Heart right ventricle (tissue), 16 donors: ENCODE data around the gene SLC45A2. TPM values are rescaled to one million over a fixed set of nuclear protein-coding genes. Genes with fewer than 3 reads are reported as not detected.

ENCODE experiments used
- ATAC-seq, 8 donors: fragments of 200-7000 bp; cut with Tn5 transposase; one replicate each; pipeline ENCODE4 v1.9.1; 2020; ENCODE audit warnings: mild to moderate bottlenecking in 8 of 8, moderate library complexity in 8 of 8, moderate number of reproducible peaks in 1 of 8
- DNase-seq, 2 donors: peaks; one replicate each; pipeline ENCODE4 v3.0.0-alpha.2; 2020
- H3K27ac ChIP-seq, 10 donors: fragments of 200-600 bp; sonication (generic) in 2 of 10; one replicate each; pipeline versions ENCODE4 v1.5.0 to v1.8.0; 2020 to 2022; ENCODE audit warnings: mild to moderate bottlenecking in 3 of 10
- H3K27me3 ChIP-seq, 7 donors: fragments of 200-600 bp; one replicate each; pipeline ENCODE4 v1.8.0; 2021 to 2022; ENCODE audit warnings: mild to moderate bottlenecking in 2 of 7
- H3K36me3 ChIP-seq, 9 donors: fragments of 200-600 bp; sonication (generic) in 1 of 9; one replicate each; pipeline versions ENCODE4 v1.5.0 to v1.8.0; 2020 to 2022; ENCODE audit warnings: mild to moderate bottlenecking in 2 of 9
- H3K4me1 ChIP-seq, 9 donors: fragments of 200-600 bp; sonication (generic) in 1 of 9; one replicate each; pipeline versions ENCODE4 v1.5.0 to v1.8.0; 2020 to 2022; ENCODE audit warnings: mild to moderate bottlenecking in 4 of 9
- H3K4me3 ChIP-seq, 10 donors: fragments of 200-600 bp; sonication (generic) in 2 of 10; one replicate each; pipeline versions ENCODE4 v1.5.0 to v1.8.0; 2020 to 2022; ENCODE audit warnings: mild to moderate bottlenecking in 7 of 10, moderate library complexity in 2 of 10
- H3K9me3 ChIP-seq, 11 donors: fragments of 200-600 bp in 10 of 11; sonication (generic) in 2 of 11; one replicate each; pipeline versions ENCODE4 v1.5.0 to v1.8.0; 2013 to 2022; ENCODE audit warnings: mild to moderate bottlenecking in 2 of 11, control low read depth in 1 of 11, moderate library complexity in 1 of 11
- CTCF ChIP-seq, 9 donors: fragments of 200-600 bp; sonication (generic) in 2 of 9; IDR thresholded peaks; one replicate each; pipeline versions ENCODE4 v1.5.0 to v1.8.0; 2021 to 2022; ENCODE audit warnings: antibody characterized with exemption in 9 of 9, mild to moderate bottlenecking in 5 of 9, moderate library complexity in 1 of 9
- WGBS, 2 donors: extraction: QIAGEN DNeasy Blood & Tissue Kit; methylation state at CpG; one replicate each; pipeline ENCODE4 v1.1.7; 2013; ENCODE audit warnings: inconsistent platforms in 1 of 2; 5-methylcytosine and 5-hydroxymethylcytosine counted together
- intact Hi-C, 10 donors: fragments of 100-400 bp; cut with DNase I; formaldehyde crosslinking; loops; one replicate each; pipeline versions ENCODE4 v1.11.1 to v1.14.2; 2022
- polyA plus RNA-seq, 2 donors: library from polyadenylated mRNA; stranded (reverse); fragments of 200-250 nt; gene quantifications; one replicate each; pipeline ENCODE4 v1.2.3, GENCODE V29; 2013
- total RNA-seq, 10 donors: library from RNA; stranded (reverse); fragmentation: NEBNext Ultra II Directional in 3 of 10; extraction: Animal tissue kit (Norgen Biotek cat#: 25700) in 3 of 10; gene quantifications; one replicate each; pipeline versions ENCODE4 v1.2.1 to v1.2.4, GENCODE V29; 2021 to 2023
- donor health status: Arrhythmogenic right ventricular cardiomyopathy.
- donor health status: ischemic (EF 13 %, LVEDD 7.1; RV severe dilation, severe dysfunction).
- donor health status: healthy with polysubstance abuse.
- donor health status: DM: no; HTN: yes; CAD: no.
- donor health status: DM: no; HTN: no; CAD: no.
- donor health status: ischemic (EF 25% LVEDD 6.9; RV normal size, moderate dysfunction).
- donor health status: ischemic (EF 25% LVEDD 5.7; RV mildly dilated, moderate dysfunction).
- donor health status: healthy.
- donor health status: DM: yes; HTN: yes; CAD: no.
- donor health status: Ischemic cardiomyopathy.
- donor health status: ischemic (EF 35%, LVEDD 5.7; RV mildly dilated, moderate dysfunction).
- donor health status: nonischemic (EF 11% LVEDD 7.7; RV severe dilation, severe dysfunction).
- donor health status: DM: yes; HTN: yes; CAD: no.
- donor health status: PGD.
- donor health status: ischemic (EF 29% LVEDD 5.4; RV normal size, mild dysfunction).
- donor health status: nonischemic (EF 23%, LVEDD 6.1; RV moderate dilation, normal function).

SLC45A2 gene
- total and polyA plus RNA-seq, 12 donors: 0.09 to 0.15 (median 0.11) TPM; not detected in 9

- DNase-seq (peak in 1 of 2 donors; percentile 8), ATAC-seq (no peak)
- WGBS, 2 donors: 21 to 27% methylated on average over 54 of the region's 54 CpGs
- Histone ChIP-seq H3K36me3 (no peaks in the 10 kb centered on the region), H3K27me3 (peaks cover 0 to 79% (median 67%) of the 10 kb centered on the region in 7 donors), H3K4me1 (peaks cover 0 to 19% (median 15%) of the 10 kb centered on the region in 9 donors), H3K9me3 (no peaks in the 10 kb centered on the region), H3K27ac (no peak overlapping the region), H3K4me3 (peak overlapping the region in 9 of 10 donors; percentile 5 to 54 (median 42))
- intact Hi-C loops: loop anchor here in 4 of 10 donors (10.0 kb wide), 2 partner anchors 472 to 502 kb away; no protein-coding TSS in a partner anchor
- TF ChIP-seq CTCF (IDR thresholded peaks at IDR 0.05): no peak
These were observed 47.3 kb downstream of the SLC45A2 start for GRCh38 chr5:33937017-33937706.

GRCh38 chr5:33936381-33937016 is 48.0 kb downstream of the SLC45A2 start, which contains the start of gene RXFP3:
RXFP3 (plus strand) TSS chr5:33936386; CDS start chr5:33936741, 355 bp downstream.
- intact Hi-C loops: loop anchor here in 4 of 10 donors (10.0 kb wide), 2 partner anchors 472 to 502 kb away; no protein-coding TSS in a partner anchor
- Histone ChIP-seq H3K27ac (no peak within 1 kb of the TSS), H3K36me3 (no peaks in the 10 kb centered on the region), H3K4me1 (peaks cover 0 to 19% (median 15%) of the 10 kb centered on the region in 9 donors), H3K27me3 (peaks cover 0 to 72% (median 64%) of the 10 kb centered on the region in 7 donors), H3K9me3 (no peaks in the 10 kb centered on the region), H3K4me3 (peak within 1 kb of the TSS; percentile 5 to 54 (median 42))
- TF ChIP-seq CTCF (IDR thresholded peaks at IDR 0.05): no peak
- peak in 1 of 2 donors; percentile 19 for DNase-seq
- WGBS, 2 donors: 4 to 6% methylated on average over 45 of the region's 45 CpGs
- ATAC-seq: peak in 7 of 8 donors; percentile 16 to 65 (median 53)

GRCh38 chr5:33936004-33936380 is 48.5 kb downstream of the SLC45A2 start:
- no peak overlapping the region for H3K27ac ChIP-seq
- peak overlapping the region; percentile 5 to 54 (median 42) for H3K4me3 ChIP-seq
- peaks cover 0 to 67% (median 59%) of the 10 kb centered on the region in 7 donors for H3K27me3 ChIP-seq
- peak; percentile 84 to 95 (median 89) for ATAC-seq
- DNase-seq: peak; percentile 48 to 68
- peak in 6 of 9 donors; percentile 18 to 37 (median 26) for TF ChIP-seq CTCF (IDR thresholded peaks at IDR 0.05)
- H3K9me3 ChIP-seq: no peaks in the 10 kb centered on the region
- no peaks in the 10 kb centered on the region for H3K36me3 ChIP-seq
- peaks cover 0 to 19% (median 15%) of the 10 kb centered on the region in 9 donors for H3K4me1 ChIP-seq
- 1 to 2% methylated on average over 30 of the region's 30 CpGs for WGBS, 2 donors
- intact Hi-C loops: loop anchor here in 4 of 10 donors (10.0 kb wide), 2 partner anchors 471 to 501 kb away; no protein-coding TSS in a partner anchor

GRCh38 chr5:33934176-33934575 is 50.3 kb downstream of the SLC45A2 start:
- H3K27ac ChIP-seq: no peak overlapping the region
- TF ChIP-seq CTCF (IDR thresholded peaks at IDR 0.05): no peak
- no peaks in the 10 kb centered on the region for H3K9me3 ChIP-seq
- H3K4me3 ChIP-seq: no peak overlapping the region
- no peak for DNase-seq
- intact Hi-C loops: loop anchor here in 9 of 10 donors (2.0 to 10.0 kb wide), 6 partner anchors 469 to 502 kb away; no protein-coding TSS in a partner anchor
- peaks cover 0 to 19% (median 15%) of the 10 kb centered on the region in 9 donors for H3K4me1 ChIP-seq
- WGBS, 2 donors: 81 to 87% methylated on average over 1 of the region's 1 CpG
- no peak for ATAC-seq
- H3K27me3 ChIP-seq: peaks cover 0 to 49% (median 41%) of the 10 kb centered on the region in 7 donors
- no peaks in the 10 kb centered on the region for H3K36me3 ChIP-seq
